Raji (cell line): Measurements from ENCODE around the gene IL1RAPL2.

Experiments used
- POLR2A ChIP-seq: IDR thresholded peaks from 2 replicates; pipeline ENCODE4 v1.6.1; 2011; ENCODE audit warnings: low read depth, low read length, control low read depth; ENCODE audit not compliant: insufficient read depth

Gene IL1RAPL2

DNA sequence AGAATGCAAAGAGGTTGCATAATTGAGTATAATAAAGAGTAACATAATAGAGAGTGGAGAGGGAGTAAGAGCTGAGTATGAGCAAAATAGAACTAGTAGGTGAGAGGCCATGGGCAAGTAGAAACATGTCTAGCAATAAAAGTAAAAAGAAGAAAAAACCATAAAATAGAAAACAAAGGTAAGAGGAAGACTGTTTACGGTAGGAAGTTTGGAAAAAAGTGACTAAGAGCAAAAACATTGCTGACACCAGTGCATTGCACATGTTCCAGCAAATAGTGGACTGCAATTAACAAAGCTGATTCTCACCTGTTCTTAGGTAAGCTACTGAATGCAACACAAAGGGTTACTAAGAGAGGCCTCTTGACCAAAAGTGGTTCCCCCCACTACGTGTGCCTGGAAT is 451.6 kb downstream of the IL1RAPL2 start:
- TF ChIP-seq POLR2A = no peak

DNA sequence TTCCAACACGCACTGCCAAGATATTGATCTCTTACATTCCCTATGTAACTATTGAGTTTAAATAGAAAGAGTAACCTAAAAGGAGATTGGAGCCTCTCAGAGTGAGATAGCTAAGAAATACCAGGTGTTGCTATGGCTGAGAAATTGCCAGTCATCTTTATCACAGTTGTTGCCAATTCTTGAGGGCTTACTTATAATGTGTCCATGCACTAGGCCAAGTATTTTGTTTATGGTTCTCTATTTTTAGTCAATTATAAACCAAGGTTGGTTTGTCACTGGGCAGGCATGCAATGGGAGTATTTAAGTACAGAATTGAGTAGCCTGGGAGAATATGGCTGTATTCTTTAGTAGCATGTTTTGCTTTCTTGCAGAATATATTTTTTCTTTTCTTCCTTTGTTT is 452.9 kb downstream of the IL1RAPL2 start:
- no peak for TF ChIP-seq POLR2A

DNA sequence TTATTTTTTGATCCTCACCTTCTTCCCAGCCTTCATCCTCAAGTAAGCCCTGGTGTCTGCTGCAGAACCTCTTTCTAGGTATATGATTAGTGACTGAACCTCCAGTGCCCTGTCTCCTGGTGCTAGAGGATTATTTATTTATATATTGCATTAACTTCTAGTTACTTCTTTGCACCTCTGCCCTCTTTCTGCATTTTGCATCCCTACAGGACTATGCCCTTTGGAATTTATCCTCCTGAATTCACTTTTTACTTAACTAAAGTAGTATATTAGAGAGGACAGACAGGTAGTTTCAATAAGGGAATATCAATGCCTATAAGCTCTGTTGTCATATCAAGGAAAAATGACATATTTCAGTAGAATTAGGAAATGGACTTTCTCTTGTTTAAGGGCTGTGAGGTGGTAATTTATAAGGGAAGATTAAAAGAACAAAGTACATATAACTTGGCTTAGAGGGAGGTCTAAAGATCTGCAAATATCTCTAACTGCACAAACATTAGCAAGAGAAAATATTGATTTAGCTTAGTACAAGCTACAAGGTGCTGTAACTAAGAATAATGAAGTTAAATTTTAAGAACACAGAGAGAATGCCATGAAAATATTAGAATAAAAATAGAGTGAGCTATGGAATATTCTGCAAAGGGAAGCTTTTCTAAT is 472.8 kb downstream of the IL1RAPL2 start:
- no peak for TF ChIP-seq POLR2A

DNA sequence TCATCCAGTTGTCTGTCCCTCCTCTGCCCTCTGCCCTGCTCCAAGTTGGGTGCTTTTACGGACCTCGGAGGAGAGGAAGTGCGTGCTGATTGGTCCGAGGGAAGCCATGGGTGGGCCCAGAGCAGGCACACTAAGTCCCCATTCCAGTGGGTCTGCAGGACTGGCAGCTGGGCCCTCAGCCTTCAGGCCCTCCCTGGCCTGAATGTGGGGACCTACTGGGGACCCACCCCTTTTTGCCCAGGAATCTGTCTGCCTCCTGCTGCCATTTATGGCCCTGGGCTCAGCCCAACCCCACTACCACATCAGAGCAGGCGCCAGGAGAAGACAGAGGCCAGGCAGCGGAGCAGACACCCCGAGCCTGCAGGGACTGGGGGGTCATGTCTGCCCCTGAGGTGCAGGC is 484.9 kb downstream of the IL1RAPL2 start:
- no peak for TF ChIP-seq POLR2A

DNA sequence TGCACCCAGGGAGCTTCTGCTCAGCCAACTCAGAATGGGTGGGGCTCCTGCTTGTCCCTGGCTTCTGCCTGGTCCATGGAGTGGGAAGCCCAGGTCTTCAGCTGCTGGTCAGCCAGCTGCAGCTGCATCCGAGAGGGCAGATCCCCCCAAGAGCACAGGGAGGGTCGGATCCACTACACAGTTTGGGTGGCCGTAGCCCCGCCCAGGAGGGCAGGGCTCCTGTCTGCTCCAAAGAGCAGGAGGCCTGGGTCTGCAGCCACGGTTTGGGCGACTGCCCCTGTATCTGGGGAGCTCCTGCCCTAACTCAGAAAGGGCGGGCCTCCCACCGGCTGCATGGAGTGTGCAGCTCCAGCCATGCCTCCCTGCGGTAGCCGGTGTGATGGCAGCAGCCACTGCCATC is 485.4 kb downstream of the IL1RAPL2 start:
- no peak for TF ChIP-seq POLR2A

DNA sequence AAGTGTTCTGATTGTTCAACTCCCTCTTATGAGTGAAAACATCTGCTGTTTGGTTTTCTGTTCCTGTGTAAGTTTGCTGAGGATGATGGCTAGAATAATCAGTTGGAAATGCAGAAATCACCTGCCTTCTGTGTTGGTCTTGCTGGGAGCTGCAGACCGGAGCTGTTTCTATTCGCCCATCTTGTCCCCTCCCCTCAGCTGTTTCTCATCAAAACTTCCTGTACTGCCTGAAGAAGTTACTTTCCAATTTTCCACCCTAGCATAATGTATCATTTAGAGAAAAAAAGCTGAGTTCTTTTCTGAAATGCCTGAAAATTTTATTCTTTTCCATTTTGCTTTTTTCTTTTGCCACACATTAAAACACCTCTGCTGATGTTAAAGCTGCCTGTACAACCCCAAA is 486.9 kb downstream of the IL1RAPL2 start:
- no peak for TF ChIP-seq POLR2A

DNA sequence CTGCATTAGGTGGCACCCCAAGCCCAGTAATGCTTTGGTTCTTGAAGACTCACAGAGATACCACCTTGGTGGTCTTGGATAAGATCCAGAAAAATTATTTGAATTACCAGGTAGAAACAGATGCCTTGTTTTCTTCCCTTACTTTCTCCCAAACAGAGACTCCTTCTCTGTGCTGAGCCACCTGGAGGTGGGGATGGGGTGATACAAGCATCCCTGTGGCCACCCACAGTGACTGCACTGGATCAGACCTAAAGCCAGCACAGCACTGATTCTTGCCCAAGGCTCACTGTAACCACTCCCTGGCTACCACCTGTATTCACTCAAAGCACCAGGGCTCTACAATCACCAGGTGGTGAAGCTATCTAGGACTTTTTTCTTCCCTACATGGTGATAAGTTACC is 497.7 kb downstream of the IL1RAPL2 start:
- no peak for TF ChIP-seq POLR2A

DNA sequence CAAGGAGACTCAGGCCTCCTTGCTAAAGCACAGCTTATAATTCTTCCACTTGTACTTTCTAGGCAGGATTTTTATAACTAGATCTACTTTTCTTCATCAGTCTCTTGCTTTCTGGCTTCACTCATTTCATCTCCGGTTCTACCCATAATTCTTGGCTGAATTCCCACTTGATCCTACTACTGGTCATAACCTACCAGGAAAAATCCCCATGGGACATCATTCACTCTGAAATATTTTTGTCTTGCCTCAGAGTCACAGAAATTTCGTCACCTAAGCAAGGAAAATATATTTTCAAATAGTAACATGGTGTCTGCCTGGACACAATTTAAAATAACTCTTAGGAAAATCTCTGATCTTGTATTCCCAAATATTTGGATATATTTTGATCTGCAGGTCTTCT is 532.2 kb downstream of the IL1RAPL2 start:
- TF ChIP-seq POLR2A = no peak

DNA sequence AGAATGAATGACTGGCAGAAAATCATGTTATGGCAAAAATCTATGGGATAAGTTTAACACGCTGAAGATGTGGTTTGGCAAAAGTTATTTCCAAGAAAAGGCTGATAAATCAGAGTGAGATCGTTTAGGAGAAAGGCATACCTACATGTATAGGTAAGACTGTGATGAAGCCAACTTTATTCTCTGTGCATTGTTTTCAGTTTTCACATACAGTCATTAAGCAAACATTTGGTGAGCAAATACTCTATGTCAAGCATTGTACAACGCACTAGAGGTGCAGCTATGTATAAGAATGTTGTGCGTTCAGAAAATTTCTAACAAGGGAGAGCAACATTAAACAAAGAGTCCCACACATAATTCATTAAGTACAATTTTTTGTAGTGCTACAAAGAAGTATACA is 532.8 kb downstream of the IL1RAPL2 start:
- no peak for TF ChIP-seq POLR2A

DNA sequence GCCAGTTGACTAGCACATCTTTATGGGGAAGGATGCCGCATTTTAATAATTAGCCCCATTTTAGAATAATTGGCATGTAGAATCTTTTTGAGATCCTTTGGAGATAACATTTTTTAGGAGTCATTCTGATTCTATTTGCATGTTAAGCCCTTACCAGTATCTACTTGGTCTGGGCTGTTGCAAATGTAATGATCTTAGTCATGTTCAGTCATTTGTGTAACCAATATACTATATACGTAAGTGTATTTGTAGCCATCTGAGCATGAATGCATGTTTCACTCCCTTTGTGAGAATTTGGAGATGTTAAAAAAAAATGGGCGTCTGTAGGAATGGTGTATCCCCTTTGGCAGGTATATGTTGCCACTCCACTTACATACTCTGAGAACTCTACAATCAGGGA is 535.4 kb downstream of the IL1RAPL2 start:
- no peak for TF ChIP-seq POLR2A

DNA sequence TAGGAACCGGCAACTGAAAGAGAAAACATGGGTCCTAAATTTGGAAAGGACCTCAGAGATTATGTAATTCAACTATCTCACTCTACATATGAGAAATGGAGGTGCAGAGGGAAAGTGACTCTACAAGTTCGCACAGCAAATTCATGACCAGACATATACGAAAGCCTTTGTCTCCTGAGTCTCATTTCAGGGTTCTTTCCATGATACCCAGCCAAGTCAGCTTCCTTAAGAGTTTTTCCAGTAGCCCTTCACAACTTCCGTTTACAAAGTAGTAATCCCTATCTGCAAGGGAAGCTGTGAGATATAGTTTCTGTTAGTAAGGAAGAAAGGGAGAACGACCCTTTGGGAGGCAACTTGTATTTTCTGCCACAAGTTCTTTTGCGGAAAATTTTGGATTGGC is 543.9 kb downstream of the IL1RAPL2 start:
- TF ChIP-seq POLR2A = no peak

DNA sequence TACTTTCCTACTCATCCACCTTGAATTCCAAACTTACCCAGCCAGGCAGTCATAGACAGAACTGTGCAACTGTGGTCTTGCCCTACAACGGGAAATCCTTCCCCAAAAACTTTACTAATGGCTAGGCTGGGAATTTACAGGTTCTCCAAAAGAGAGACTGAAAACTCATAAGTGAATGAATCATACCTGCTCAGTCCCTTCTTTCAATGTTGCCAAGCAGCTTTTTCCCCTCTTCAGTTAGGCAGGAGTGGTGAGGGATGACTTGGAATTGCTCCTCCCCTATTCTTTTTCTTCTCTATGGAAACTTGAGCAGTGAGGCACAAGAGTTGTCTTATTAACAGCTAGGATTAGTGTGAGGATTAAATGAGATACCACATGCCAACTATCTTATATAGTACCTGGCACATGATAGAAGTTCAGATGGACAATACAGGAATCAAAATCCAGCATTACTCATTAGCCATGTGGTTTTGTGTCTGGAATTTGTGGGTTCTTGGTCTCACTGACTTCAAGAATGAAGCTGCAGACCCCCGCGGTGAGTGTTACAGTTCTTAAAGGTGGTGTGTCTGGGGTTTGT is 548.6 kb downstream of the IL1RAPL2 start:
- no peak for TF ChIP-seq POLR2A

DNA sequence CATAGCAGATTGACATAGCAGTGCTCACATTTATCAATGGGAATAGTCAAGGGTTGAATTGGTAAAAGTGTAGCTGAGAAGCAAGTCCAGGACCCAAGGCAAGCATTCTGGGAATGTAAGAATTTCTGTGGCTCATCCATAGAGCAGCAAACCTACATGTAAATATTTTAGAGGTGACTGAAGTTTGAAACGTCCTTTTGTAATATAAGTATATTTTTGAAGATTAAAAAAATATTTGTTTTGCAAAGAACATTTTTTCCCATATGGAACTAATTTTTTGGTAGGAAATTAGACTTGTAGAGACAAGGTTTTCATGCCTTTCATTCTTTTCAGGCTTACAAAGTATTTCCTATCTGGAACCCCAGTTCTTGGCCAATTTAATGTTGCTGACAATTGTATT is 550.5 kb downstream of the IL1RAPL2 start:
- no peak for TF ChIP-seq POLR2A

DNA sequence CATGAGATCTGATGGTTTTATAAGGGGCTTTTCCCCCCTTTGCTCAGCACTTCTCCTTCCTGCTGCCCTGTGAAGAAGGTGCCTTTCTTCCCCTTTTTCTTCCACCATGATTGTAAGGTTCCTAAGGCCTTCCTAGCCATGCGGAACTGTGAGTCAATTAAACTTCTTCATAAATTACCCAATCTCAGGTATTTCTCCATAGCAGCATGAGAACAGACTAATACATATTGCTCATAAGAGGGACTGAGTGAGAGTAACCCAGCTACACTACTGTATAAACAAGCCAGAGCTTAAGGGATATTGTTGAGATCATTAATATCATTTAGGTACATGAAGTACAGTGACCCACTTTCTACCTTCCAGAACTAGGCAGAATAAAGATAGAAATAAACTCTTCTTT is 551.6 kb downstream of the IL1RAPL2 start:
- no peak for TF ChIP-seq POLR2A

DNA sequence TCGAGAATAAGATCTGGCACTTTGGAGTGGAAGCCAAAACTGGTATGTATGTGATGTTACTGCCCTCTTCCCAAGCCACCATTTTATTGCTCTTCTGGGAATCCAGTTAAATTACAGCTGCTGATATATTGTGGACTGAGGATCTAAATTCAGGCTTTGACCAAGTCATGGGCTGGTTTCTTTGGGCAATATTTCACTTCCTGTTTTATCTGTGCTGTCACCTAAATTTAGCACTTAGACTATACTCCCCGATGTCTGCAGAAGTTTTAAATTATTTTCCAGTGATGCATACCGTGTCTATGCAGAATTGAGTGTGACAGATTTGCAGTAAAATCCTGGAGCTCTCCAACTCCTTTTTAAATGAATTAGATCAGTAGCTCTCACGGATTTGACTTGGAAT is 554.5 kb downstream of the IL1RAPL2 start:
- no peak for TF ChIP-seq POLR2A

DNA sequence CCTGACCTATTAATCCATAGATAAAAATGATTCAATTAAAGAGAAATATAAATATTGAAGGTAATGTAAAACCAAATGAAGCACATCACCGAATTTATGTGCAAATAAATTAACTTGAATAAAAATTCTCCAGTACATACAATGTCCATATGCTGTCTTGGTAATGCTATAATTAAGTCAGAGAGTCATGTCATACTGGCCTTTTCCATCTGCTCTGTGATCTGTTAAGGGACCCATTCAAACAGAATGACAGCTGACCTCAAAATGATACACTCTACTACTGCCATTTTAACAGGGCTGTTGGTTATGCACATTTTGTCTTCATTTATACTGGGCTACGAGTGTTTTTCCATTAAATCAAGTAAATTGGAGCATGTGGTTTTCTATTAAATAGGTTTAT is 555.2 kb downstream of the IL1RAPL2 start:
- TF ChIP-seq POLR2A = no peak

DNA sequence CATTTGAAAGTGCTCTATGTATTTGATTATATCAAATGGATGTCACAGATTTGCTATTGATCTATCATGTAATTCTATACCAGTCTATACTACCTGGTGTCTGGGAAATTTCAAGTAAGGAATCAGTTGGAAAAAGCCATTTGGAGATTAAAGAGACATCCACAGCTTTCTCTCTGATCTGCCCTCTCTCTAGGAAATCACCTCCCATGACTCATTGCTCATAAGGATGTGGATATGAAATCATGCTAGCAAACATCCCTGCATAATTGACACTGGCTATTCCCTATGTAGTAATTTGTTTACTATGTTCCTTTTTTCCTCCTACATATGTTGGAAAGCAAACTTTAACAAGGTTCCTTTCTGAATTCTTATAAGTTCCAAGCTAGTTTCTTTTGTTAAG is 560.2 kb downstream of the IL1RAPL2 start:
- no peak for TF ChIP-seq POLR2A
